Stimulated activated CD4-positive, alpha-beta T cell treated with anti-CD3 and anti-CD28 coated beads, TNF-alpha, amount 100 ng/mL, for 48 hours (primary cell): ENCODE results near the gene TBCC.

Experiments used
- DNase-seq, 3 donors: peaks; one replicate each; pipeline ENCODE4 v3.0.0-alpha.2; 2020; ENCODE audit warnings: low read depth in 3 of 3

Gene TBCC

GRCh38 chr6:42771741-42772100 is 25.8 kb upstream of the TBCC start:
- DNase-seq, result no peak

DNA sequence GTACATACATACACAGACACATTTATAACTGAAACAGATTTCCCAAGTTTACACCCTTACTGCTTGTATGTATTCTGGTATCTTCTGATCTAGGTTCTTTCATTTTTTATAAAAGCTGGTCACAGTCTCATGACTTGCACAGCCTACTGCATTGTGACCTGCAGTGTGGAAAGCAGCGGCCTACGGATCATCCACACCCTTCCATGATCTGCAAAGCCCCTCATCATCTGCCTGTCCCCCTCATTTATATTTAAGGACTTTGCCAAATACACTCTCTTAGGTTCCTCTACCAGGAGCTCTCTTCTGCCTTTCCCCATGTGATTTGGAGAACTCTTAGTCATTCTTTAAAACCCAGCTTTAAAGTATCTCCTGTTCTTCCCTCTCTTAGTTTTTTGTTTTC is 23.9 kb upstream of the TBCC start:
- no peak for DNase-seq

DNA sequence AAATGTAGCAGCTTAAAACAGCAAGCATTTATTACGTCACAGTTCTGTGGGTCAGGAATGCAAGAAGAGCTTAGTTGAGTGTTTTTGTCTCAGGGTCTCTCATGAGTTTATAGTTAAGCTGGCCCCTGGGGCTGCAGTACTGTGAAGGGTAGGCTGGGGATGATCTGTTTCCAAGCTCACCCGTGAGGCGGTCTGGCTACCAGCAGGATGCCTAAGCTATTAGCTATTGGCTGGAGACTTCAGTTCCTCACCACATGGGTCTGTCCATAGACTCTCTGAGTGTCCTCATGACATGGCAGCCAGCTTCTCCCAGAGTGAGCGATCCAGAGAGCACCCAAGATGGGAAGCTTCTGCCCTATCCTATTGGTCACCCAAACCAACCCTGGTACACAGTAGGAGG is 23.1 kb upstream of the TBCC start:
- no peak for DNase-seq

- no peak for DNase-seq
Measured at GRCh38 chr6:42766163-42766670, 20.3 kb upstream of the TBCC start.

DNA sequence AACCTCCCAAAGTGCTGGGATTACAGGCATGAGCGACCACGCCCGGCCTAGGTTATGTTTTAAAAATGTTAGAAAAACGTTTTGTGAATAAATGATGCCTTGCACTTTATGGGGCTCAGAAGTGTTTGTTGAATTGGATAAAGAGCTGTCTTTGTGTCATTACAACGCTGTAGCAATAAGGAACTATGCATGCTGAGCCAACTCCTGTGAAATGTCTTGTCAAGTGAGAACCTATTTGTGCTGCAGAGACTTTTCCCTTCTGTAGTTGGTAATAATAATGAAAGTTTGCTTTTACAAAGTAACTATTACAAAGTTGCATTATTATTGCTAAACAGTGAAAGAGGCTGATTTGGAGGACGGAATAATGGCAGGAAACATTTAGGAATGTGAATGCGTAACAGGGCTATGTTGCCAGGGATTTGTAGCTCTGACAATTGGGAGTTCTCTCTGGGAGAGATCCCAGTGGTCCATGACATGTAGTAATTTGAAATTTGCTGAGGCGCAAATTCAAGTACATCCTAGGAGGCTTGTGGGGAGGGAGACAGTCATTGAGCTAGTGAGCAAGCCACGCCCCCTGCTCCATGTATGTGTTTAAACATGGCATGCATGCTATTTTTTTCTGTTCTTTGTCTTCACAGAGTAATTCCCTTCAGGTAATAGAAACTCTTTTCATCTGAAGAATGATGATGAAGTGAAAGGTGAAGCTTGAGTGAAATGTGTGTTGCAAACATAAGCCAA is 19.2 kb upstream of the TBCC start:
- DNase-seq, result no peak

DNA sequence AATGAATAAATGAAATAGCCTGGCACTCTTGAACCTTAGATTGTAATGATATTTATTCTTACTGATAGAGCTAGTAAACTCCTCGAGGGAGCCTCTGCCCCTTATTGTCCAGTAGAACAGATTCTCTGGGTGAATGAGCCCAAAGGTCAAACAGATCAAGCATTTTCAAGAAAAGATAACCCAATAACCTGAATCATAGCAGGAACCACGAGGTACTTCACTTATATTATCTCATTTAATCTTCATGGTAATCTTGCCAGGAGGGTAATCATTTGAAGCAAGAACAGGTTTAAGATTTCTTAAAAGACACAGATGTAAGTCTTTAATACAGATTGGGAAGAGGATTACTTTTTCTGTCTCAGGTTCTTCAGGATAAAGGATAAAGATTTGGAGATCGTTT is 17.0 kb upstream of the TBCC start:
- DNase-seq, result no peak

GRCh38 chr6:42762426-42762859 is 16.5 kb upstream of the TBCC start:
- no peak for DNase-seq

GRCh38 chr6:42761287-42762067 is 15.6 kb upstream of the TBCC start:
- DNase-seq, result no peak

GRCh38 chr6:42758756-42759430 is 13.0 kb upstream of the TBCC start:
- DNase-seq, result no peak

GRCh38 chr6:42756722-42757121 is 10.8 kb upstream of the TBCC start:
- no peak for DNase-seq

DNA sequence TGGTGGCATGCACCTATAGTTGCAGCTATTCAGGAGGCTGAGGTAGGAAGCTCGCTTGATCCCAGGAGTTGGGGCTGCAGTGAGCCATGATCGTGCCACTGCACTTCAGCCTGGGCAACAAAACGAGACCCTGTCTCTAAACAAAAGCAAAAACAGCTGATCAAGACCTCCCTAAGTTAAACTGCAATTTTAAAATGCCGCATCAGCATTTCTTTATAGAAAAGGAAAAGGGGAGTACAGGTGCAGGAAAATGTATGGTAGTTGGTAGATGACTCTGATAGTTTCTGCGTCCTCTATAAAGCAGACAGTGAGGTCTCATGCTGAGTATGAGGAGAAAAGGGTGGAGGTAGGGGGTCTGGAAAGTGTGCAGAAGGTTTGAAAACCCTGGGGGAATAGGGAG is 8.9 kb upstream of the TBCC start:
- DNase-seq, result no peak

DNA sequence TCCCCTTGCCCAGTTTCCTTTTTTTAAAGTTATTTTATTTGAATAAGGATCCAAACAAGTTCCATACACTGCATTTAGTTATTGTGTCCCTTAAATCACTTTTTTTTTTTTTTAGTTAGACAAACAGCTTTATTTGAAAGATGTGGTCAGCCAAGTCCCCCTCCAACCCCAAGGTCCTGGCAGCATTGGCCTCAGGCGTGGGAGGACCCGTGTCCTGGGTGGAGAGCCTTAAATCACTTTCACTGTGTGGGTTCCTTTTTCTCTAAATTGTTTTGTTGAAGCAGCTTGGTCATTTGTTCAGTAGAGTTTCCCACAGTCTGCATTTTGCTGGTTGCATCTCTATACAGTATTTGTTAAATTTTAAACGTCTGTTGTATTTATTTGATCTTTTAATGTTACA is 5.2 kb upstream of the TBCC start:
- no peak for DNase-seq

DNA sequence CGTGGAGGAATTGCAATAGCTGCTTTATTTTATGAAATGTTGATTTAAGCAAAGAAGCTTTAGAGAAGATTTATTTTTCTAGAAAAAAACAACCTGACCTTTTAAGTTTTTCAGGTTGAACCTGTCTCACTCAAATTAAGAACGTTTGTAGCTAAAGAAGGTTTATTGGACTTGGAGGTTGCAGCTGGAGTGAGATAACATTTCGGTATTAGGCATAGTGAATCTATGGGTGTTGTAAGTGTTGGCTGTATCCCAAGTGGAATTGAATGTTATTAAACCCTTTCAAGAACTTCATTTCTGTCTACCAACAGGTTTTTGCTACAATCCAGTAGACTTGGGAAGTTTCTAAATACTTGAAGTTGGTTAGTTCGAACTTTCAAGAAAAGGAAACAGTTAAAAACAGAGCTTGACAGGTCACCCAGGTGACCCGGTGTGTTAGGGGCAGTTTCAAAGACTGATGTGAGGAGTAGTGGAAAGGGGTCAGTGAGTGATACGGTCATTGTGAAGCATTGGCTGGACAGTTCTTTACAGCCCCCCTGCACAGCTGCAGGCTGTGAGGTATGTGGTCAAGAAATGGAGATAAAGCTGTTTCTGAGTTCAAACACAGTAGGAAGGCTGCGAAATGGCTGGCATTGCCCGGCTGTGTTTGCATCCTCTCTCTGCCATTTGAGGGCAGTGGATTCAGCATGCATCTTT is 2.4 kb upstream of the TBCC start:
- no peak for DNase-seq

- DNase-seq, result peak; percentile 58 to 82 (median 77)
Measured at GRCh38 chr6:42746463-42747391, 824 bp upstream of the TBCC start.

- DNase-seq, result peak in 1 of 3 donors; percentile 12
Measured at GRCh38 chr6:42745083-42745639, 742 bp downstream of the TBCC start.

- no peak for DNase-seq
Measured at GRCh38 chr6:42744351-42744893, 1.5 kb downstream of the TBCC start.

DNA sequence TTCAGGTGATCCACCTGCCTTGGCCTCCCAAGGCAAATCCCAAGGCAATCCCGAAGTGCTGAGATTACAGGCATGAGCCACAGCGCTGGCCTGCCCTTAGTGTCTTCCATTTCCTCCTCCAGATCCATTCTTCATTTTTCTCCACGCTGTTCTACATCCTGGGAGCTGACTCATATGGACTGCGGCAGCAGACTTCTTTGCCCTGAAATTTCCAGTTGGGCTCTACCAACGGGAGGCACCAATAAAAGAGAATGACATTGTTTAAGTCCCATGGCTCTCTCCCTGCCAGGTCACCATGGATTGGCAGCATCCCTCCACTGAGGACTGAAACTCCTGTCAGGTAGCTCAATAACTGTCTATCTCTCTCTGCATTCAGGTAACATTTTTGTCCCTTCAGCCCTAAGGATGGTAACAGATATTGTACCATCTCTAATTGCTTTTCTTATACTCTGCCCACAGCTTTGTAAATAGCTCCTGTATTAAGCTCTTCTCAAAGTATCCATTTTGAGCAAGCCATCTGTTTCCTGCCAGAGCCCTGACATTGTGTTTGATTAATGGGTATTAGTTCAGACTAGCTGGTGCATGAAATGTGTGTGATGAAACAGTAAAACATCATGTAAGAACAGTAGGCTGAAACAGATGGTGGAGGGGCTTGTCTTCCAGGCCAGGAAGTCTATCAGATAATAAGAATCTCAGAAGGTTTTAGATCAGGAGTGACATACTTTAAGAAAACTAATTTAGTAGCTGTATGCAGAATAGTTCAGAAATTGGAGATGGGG is 3.6 kb downstream of the TBCC start:
- DNase-seq, result no peak

- no peak for DNase-seq
Measured at GRCh38 chr6:42740725-42741124, 5.2 kb downstream of the TBCC start.

- no peak for DNase-seq
Measured at GRCh38 chr6:42735976-42736375, 9.9 kb downstream of the TBCC start.
